Fibroblast of villous mesenchyme (primary cell): Measurements from ENCODE around the gene VEGFC. TPM values are rescaled to one million over a fixed set of nuclear protein-coding genes. Genes with fewer than 3 reads are reported as not detected.

Experiments used
- DNase-seq: peaks from one replicate; pipeline ENCODE4 v3.0.0-alpha.2; 2010; ENCODE audit warnings: low read depth
- H3K4me3 ChIP-seq: 2 replicates; pipeline ENCODE4 v1.5.1; 2011; ENCODE audit warnings: low read depth, mild to moderate bottlenecking, low read length
- total RNA-seq: library from RNA; depleted of rRNA; stranded (reverse); fragments of >200 nt; gene quantifications from 2 replicates; pipeline ENCODE4 v1.2.3, GENCODE V29; 2012
- TF ChIP-seq, protein P1 (sequence below): IDR thresholded peaks from 2 replicates; pipeline ENCODE4 v1.5.1; 2012; ENCODE audit warnings: low read depth, mild to moderate bottlenecking, low read length; ENCODE audit not compliant: insufficient read depth

Gene VEGFC
- total RNA-seq, 1 donor = 77.3 TPM

DNA sequence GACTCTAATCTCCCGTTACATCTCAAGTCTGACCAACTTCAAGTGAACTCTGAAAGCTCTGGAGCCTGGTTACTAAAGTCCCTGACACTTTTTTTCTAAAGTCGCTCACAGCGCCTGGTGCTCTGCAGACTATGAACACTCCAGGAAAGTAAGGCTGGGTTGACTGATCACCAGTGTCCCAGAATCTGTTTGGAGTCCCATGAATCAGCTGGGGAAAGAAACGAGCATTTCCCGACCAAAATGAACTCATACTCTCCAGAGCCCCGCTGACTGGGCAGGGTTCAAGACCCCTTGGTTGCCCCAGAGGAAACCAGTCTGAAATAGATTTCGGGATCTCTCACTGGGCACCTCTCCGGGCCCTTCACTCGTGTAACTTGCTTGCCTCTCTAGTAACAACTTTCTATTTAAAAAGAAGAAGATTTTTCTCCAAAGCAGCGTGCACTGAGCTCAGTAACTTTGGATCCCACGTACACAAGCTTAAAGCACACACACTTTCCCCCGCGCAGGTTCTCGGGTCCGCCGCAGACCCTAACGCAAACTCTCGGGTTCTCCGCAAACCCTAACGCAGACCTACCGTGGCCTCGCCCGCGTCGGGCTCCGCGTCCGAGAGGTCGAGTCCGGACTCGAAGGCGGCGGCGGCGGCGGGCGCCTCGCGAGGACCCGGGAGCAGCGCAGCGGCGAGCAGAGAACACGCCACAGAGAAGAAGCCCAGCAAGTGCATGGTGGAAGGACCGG is 964 bp downstream of the VEGFC start:
- DNase-seq = peak; percentile 75
- TF ChIP-seq, protein P1, sequence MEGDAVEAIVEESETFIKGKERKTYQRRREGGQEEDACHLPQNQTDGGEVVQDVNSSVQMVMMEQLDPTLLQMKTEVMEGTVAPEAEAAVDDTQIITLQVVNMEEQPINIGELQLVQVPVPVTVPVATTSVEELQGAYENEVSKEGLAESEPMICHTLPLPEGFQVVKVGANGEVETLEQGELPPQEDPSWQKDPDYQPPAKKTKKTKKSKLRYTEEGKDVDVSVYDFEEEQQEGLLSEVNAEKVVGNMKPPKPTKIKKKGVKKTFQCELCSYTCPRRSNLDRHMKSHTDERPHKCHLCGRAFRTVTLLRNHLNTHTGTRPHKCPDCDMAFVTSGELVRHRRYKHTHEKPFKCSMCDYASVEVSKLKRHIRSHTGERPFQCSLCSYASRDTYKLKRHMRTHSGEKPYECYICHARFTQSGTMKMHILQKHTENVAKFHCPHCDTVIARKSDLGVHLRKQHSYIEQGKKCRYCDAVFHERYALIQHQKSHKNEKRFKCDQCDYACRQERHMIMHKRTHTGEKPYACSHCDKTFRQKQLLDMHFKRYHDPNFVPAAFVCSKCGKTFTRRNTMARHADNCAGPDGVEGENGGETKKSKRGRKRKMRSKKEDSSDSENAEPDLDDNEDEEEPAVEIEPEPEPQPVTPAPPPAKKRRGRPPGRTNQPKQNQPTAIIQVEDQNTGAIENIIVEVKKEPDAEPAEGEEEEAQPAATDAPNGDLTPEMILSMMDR = no peak
- H3K4me3 ChIP-seq = peak overlapping the region; percentile 86

DNA sequence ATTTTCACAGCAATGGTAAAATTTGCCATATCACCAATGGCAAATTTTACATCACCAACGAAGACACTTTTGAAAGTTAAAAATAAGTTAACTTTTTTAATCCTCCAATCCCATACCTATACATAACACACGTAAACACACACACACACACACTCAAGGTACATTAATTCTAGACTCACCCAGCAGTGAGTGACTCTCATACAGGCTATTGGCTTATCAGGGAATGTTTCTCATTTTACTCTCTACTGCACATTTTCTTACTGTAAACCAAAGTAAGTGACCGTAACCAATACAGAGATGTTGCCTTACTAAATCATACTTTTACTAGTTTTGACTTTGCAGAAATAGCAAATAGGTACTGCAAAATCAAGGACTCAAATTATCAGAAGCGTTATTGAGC is 2.3 kb downstream of the VEGFC start:
- TF ChIP-seq, protein P1 = no peak
- DNase-seq = no peak
- H3K4me3 ChIP-seq = peak overlapping the region; percentile 86

DNA sequence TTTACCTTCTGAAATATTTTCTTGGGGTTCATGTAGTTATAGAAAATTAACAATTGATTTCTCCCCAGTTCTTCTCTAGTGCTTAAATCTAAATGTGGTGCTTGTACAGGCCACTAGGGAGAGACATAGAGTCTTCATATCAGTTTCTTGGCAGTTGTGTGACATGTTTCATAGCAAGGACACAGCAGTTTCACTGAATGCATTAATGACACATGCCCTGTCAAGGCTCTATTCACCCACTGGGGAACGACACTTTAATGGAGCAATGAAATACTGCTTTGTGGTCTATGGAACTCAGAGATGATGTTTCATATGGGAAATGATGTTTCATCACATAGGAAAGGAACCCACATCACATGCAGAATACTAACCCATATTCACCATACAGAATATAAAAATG is 2.8 kb downstream of the VEGFC start:
- TF ChIP-seq, protein P1 = peak; percentile 82
- DNase-seq = peak; percentile 76
- H3K4me3 ChIP-seq = peak overlapping the region; percentile 86

DNA sequence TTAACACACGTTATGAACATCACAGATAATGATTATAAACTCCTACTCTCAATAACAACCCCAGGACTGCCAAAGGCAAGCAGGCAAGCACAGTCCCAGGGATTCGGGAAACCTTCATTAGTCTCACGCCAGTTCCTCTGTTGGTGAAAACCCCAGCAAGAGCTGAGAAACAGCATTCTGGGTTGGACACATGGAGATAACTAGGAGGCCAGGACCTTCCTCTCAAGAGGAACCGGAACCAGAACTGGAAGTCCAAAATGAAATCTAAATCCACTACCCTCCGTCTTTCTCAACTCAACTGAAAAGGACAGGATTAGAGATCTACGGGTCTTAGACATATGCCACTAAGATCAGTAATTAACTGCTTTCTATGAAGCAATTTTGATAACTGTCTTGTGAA is 3.8 kb downstream of the VEGFC start:
- peak overlapping the region; percentile 86 for H3K4me3 ChIP-seq
- no peak for DNase-seq
- TF ChIP-seq, protein P1 = no peak

DNA sequence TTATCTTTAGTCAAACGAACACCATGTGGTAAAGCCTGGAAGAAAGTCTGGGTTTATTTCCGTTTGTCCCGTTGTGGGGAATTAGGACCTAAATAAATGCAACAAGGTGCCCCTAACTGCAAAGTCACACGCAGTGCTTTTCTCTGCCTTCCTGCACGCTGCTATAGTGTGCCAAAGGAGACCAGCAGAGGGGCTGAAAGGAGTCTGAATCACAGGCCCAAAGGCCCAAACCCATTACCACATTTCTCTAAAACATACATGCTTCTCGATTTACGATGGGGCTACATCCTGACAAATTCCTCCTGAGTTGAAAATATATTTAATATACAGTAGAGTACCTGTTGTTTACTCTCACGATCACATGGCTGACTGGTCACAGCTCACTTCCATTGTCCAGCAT is 4.5 kb downstream of the VEGFC start:
- no peak overlapping the region for H3K4me3 ChIP-seq

DNA sequence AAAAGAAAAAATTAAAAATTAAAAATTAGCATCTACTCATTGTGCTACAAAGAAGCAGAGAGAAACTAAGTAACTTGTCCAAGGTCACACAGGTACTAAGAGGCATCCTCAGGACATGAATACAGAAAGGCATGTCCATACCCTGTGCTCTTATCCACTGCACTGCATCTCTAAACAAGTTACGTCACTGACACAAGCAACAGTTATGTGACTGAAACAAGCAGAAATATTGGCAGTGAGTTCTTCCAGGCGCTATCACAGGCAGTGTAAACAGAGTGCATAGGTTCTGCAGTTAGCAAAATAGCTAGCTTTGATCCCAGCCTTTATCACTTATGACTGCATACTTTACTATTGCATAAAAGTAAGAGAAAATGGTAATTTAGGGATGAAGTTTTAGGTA is 7.9 kb downstream of the VEGFC start:
- no peak overlapping the region for H3K4me3 ChIP-seq
- DNase-seq = peak; percentile 71
- TF ChIP-seq, protein P1 = no peak

More for the DNA sequence above, 4.5 kb downstream of the VEGFC start:
- no peak for DNase-seq
- TF ChIP-seq, protein P1 = no peak

DNA sequence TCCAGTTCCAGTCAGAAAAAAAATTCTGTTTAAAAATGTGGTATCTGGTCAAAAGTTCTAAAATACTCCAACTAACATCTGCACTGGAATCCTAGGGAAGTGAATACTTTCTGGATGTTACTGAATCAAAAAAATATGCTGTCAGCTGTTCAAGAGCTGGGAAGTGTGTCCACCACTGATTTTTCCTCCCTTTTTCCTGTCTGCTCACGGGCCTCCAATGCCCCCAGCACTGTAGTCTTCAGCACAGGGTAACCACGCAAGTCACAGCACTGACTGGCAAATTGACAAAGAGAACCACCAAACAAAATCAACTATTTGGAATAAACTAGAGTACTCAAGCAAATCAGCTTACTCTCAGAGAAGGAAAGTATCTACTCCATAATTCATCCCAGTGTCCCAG is 9.9 kb downstream of the VEGFC start:
- TF ChIP-seq, protein P1 = no peak

More for the DNA sequence above, 9.9 kb downstream of the VEGFC start:
- no peak for DNase-seq
- H3K4me3 ChIP-seq = no peak overlapping the region
